LNCaP clone FGC (cell line): ENCODE measurements around the gene TXLNG.

Experiments
- DNase-seq: peaks from one replicate; pipeline ENCODE4 v3.0.0-alpha.2; 2011; ENCODE audit warnings: low read depth
- H3K4me3 ChIP-seq: 2 replicates; pipeline ENCODE4 v1.5.1; 2011; ENCODE audit warnings: mild to moderate bottlenecking, low read depth, low read length, control low read depth
- CTCF ChIP-seq: IDR thresholded peaks from 2 replicates; pipeline ENCODE4 v1.5.1; 2012; ENCODE audit warnings: mild to moderate bottlenecking; ENCODE audit not compliant: control insufficient read depth, insufficient read depth; ENCODE audit errors: extremely low read depth

The TXLNG gene

DNA sequence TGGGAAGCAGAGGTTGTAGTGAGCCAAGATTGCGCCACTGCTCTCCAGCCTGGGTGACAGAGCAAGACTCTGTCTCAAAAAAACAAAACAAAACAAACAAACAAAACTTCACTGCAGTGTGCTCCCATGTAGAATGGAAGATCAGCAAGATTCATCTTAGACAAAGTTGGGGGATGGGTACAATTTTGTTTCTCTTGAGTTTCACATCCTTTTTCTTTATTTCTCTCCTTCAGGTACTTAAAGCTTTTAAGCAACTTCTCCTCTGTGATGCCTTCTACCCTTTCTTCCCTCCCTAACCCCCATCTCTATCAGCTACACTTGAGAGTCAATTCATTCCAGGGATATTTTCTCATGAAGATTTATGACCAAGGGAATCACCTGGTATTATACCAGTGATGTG, 99.4 kb downstream of the TXLNG start:
- H3K4me3 ChIP-seq, result no peak overlapping the region
- no peak for TF ChIP-seq CTCF
- no peak for DNase-seq

DNA sequence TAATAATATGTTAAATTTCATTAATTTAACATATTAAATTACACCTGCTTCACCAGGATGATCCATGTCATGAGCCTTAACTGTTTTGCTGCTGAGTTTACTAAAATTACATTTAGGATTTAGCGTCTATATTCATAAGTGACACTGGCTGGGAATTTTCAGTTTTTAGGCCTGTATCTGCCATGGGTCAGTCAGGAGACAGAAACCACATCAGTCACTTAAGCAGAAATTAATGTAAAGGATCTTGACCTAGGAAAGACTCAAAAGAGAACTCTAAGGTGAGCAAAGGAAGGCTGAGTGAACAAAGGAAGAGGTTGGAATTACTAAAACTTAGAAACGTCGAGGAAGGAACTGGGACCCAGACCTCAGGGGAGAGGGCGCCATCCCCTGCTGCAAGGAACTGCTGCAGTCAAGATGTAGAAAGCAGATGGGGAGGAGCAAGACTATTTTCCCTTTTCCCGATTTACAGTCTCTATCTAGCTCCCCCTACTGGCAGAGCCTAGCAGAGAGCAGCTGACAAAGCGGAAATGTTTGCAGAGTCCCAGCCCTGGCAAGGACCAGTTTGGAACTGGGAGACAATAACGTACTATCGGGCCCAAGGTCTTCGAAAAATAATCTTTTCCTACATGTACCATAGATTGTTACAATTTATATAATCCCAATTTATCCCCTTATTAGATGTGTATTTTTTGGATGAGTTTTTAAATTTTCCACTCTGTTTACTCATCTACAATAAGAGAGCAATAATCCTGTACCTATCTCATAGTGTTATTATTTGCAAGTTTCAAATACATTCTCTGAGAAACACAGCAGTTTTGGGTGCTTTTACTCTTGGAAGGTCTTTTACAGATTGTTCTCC, 106.5 kb downstream of the TXLNG start:
- peak; percentile 53 for DNase-seq
- peak; percentile 74 for TF ChIP-seq CTCF
- no peak overlapping the region for H3K4me3 ChIP-seq
